ENCODE results near the gene ZNF408. TPM values are rescaled to one million over a fixed set of nuclear protein-coding genes. Genes with fewer than 3 reads are reported as not detected.

Gene ZNF408
- total RNA-seq, 1 experiment from 2014 or later, result 14.0 TPM

DNA sequence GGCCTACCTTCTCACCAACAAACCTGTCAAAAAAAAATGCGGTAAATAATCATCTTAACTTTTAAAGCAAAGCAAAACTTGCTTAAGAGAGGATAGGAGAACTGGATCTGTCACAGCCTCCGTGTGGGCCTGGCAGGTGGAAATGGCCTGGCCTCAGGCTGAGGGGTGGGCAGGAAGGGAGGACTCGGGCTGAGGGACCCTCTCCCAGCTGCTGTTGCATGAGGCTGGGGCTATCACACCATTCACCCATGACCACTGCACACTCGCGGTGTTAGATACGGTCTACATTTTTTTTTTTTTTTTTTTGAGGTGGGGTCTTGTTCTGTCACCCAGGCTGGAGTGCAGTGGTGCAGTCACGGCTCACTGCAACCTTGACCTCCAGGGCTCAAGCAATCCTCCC lies 24.9 kb upstream of the ZNF408 start:
- DNase-seq (ENCODE audit: low read depth), result no peak

DNA sequence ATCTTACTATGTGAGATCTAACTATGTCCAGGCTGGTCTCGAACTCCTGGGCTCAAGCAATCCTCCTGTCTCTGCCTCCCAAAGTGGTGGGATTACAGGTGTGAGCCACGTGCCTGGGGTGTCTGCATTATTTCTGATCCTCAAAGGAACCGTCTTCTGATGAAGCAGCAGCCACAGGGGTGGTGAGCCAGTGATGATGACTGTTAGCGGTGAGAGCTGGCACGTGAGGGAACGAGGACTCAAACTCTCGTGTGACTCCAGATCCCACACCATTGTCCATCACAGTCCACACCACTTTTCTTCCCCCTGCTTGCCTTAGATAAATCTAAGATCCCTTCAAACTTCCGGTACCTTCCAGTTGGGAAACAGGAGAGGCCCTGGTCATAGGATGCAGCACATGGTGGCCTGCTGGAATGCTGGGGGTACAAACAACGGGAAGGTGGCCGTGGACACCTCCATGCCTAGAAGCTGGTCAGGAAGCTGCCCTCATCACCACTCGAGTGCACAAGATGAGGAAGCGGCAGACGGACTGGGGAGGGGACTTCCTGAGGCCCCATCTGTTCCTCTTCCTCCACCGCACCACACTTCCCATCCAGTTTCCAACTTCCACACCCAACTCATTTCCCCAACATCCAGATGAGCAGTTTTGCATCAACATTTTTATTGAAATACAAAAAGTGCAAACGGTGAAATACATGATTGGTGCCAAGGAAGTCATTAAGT lies 24.2 kb upstream of the ZNF408 start:
- DNase-seq (ENCODE audit: low read depth), result no peak

DNA sequence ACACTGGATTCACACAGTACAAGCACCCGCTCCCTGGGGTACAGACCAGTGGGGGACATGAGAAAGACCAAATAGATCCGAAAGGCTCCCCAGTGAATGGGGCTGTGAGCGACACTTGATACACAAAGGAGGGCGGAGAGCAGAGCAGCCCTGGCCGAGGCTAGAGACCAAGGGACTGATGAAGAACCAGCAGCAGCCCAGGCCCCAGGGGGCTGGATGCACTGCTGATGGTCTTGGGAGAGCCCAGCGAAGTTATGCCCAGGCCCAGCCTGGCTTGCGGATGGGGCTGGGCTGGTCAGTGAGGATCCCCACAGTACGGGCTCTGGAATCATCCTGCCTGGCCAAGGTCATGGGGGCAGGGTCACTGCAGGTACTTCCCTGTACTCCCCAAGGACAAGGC lies 23.7 kb upstream of the ZNF408 start:
- DNase-seq (ENCODE audit: low read depth), result no peak

DNA sequence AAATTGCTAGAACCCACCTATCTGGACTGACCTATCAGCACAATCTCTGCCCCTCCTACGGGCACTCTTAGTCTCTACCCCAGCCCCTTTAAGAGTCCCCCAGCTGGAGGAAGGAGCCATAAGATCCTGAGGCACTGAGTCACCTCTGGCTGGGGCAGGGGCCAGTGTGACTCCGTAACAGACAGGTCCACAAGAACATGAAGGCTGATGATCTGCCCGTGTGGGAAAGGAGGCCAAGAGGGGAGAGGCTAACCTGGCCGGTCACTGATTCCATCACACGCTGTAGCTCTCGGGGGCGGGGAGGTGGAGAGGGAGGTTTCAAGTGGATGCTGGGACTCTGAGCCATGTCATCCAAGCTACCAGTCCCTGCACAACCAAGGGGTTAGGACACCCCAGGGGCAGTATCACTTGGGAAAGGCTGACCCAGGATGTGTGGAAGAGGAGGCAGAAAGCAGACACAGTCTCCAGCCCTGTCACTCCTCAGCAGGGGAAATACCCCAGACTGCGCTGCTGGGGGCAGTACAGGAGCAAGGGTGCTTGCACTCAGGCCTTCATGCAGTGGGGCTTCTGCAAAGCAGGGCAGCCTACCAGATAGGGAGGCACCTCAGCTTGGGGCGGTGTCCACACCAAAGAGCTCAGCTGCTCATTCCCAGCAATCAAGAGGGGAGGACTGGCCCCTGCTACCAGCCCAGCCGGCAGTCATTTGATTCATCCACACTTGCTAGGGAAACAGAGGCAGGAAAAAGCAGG lies 22.7 kb upstream of the ZNF408 start:
- no peak for DNase-seq (ENCODE audit: low read depth)

DNA sequence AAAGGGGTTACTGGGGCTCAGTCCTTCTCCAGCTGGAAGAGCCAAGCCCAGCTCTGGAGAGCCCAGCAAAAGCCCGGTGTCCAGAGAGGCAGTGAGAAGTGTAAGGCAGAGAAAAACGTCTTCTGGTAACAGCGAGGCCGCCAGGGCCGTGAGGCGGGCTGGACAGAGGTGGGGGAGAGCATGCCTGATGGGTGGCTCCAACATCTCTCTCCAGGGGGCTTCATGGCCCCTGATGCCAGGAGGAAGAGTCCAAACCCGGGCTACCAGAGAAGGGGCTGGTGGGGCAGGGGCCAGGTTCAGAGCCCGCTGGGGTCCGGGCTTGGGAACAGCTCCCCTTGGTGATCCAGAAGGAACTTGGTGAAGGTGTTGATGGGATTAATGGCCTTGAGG lies 22.1 kb upstream of the ZNF408 start:
- DNase-seq (ENCODE audit: low read depth), result no peak

DNA sequence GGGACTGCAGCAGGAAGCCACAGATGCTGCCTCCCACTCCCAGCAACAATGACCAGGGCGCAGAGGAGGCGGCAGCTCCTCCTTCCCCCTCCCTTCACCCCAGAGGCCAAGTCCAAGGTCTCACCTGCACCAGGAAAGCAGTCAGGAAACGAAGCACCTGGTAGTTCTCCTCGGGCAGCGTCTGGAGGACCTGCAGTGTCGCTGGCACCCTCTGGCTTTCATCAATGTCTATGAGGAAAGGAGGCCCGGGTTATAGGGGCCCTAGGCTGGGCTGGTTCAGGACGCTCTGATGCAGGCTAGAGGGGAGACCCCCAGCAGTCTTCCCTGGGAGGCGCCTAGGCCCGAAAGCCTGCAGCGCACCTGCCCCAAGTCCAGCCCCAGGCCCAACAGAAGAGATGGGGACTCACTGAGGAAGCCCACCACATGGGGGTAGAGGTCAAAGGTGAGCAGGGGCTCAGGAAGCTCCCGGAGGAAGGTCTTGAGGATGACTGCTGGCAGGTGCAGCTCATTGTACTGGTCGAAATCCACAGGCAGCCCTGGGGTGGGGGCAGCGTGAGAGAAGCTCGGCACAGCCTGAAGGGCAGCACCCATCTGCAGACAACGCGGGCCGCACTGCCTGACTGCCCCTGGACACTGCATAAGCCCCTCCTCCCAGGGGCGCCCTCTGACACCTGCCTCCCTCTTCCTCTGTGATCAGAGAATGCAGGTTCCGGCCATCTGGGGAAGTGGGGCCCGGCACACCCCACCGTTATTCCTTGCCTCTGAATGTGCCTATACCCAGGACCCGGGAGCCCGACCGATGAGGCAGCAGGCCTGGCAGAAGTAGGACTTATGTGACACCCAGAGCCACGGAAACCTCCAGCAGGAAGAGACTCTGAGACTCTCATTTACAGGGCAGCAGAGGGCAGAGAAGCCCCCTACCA lies 21.3 kb upstream of the ZNF408 start:
- DNase-seq (ENCODE audit: low read depth), result no peak

DNA sequence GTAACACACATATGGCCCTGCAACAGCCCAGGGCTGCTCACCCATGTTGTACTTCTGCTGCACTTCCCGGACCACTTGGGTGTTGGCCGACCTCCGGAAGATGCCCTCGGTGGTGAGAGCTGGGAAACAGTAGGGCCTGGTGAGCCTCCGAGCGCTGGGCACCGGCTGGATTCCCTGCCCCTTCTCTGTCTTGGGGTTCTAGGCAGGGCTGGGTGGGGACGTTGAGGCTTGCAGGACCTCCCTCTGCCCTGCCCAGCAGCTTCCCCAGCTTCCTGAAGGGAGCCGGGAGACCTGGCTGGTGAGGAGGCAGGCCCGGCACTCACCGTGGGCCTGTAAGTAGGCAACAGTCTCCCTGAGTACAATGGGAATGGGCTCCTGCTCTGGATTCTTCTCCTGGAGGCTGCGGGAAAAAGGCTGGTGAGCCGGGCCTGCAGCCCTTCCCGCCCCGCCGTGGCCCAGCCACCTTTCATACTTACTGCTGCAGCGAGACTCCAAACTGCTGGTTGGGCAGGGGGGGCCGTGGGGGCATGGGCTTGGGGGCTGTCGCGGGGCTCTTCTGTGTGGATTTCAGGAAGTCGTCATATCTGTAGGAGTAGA lies 20.6 kb upstream of the ZNF408 start:
- no peak for DNase-seq (ENCODE audit: low read depth)

DNA sequence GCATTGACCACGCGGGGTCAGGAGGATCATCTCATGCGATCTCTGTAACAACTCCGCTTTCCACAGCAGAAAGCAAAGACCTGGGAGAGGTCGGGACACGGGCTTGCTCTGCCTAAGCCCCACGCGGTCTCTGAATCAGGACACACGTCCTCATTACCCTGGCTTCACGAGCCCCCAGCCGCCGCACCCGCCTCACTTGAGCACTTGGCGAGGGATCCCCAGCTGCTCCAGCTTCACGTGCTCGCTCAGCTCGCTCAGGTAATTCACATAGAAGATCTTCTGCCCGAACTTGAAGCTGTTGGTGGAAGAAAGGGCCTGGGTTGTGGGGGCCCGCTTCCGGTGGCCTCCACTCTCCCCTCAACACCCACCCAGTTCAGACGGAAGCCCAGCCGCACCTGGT lies 20.0 kb upstream of the ZNF408 start:
- DNase-seq (ENCODE audit: low read depth), result no peak

DNA sequence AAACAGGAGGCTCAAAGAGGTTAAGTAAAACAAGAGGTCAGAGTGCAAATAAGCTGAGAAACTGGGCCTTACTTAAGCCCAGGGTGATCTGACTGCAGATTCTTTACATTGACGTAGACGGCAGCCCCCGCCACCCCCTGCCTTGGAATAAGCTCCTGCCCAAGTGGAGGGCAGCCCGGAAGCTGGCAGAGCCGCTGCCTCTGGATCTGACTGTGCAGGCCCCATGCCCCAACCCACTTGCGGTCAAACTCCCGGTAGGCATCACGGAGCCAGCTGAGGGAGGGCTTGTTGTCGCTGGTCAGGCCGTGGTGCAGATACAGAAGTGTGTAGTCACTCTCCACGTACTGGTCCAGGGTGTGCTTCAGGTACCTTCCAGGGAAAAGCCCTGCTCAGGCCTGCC lies 19.0 kb upstream of the ZNF408 start:
- DNase-seq (ENCODE audit: low read depth), result no peak

DNA sequence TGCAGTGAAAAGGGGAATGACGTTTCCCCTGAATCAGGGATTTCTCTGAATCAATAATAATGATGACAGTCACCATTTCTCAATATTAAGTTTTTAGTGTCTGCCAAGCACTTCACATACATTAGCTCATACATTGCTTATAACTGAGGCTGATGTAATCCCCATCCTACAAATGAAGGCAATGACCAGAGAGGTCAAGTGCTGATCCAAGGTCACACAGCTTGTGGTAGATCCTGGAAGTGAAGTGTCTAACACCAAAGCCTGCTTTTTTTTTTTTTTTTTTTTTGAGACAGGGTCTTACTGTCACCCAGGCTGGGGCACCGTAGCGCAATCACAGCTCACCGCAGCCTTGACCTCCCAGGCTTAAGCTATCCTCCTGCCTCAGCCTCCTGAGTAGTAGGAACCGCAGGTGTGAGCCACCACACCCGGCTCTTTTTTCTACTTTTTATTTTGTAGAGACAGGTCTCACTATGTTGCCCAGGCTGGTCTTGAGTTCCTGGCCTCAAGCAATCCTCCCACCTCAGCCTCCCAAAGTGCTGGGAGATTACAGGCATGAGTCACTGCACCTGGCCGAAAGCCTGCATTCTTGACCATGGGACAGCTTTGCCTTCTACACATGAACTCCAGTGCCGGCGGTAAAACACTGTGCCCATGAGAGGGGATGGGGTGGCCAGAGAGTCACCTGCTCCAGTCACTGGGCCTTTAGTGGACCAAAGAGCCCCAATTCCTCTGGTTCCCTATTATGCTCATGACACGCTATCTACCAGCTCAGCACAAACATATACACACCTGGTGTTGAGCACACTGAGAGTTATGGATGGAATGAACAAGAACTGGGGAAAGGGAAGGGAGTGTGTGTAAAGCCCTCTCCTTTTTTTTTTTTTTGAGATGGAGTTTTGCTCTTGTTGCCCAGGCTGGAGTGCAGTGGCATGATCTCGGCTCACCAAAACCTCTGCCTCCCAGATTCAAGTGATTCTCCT lies 17.8 kb upstream of the ZNF408 start:
- DNase-seq (ENCODE audit: low read depth), result no peak

DNA sequence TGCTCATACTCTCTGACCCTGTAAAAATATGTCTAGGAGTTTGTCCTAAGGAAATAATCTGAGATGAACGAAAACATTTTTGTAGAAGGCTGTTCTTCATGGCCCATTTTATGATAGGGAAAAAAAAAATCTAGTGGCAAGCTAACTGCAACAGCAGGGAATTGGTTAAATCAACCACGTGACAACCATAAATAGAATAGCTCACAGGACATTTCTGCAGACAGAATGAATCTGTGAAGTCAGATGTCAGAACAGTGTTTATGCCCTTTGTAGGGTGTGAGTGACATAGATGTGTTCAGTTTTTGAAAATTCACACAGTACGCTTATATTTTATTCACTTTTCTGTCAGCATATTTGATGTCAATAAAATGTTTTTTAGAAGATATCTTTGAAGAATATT lies 16.5 kb upstream of the ZNF408 start:
- no peak for DNase-seq (ENCODE audit: low read depth)

DNA sequence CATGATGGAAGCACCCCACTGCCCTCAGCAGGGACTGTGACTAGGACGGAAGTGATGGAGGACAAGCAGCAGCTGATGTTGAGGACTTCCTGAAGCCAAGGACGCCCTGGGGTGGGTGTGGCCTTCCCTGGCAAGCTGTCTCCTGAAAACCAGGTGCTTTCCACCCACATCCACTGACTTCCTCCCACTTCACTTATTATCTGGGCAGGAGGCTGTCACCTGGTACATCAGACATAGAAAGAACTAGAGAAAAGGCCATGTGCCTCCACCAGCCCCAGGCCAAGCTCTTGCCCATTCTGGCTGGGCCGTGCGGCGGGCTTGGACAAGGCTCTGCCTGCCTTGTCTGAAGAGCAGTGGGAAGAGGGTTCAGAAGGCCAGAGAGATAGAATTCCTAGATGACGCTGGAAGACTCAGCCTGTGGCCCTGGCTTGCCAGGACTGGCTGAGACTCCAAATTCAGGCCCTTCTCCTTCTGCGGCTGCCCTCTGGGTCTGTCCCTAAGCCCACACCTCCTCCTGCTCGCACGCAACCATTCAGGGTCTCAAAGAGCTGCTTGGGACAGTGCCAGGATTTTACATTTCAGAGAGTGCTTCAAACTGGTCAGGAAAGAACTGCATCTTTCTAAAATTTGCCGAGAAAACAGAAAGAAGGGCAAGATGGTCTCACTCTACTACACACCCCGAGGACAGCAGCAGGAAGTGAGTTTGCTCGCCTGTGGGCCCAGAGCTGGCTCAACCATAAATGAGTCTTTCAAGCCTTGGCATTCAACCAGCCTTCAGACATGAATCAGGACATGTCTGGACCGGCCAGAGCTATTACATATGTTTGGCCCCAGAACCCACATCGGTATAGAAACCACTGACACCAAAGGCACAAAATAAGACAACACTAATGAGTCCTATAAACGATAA lies 13.7 kb upstream of the ZNF408 start:
- DNase-seq (ENCODE audit: low read depth), result peak; percentile 71

DNA sequence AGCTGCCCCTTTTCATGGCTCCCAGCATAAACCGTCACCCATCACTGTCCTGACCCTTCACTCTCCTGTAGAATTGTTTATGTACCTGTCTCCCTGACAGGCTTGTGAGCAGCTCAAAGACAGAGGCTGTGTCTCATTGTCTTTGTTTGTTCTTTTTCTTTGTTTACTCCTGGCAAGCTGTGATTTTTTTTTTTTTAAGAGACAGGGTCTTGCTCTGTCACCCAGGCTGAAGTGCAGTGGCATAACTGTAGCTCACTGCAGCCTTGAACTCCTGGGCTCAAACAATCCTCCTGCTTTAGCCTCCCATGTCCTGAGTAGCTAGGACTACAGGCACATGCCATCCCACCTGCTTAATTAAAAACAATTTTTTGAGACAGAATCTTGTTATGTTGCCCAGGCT lies 10.1 kb upstream of the ZNF408 start:
- DNase-seq (ENCODE audit: low read depth), result no peak

DNA sequence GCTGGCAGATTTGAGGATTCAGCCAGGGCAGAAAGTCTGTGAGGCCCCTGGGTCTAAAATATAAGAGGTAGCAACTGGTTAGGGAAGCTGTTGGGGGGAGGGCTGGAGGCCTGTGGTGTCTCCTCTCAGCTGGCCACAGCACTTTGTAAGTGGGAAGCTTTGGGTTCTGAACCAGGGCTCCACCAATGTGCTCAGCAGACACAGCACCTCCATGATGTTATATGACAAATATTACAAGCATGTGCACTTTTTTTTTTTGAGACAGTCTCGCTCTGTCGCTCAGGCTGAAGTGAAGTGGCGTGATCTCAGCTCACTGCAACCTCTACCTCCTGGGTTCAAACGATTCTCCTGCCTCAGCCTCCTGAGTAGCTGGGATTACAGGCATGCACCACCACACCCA lies 8.4 kb upstream of the ZNF408 start:
- DNase-seq (ENCODE audit: low read depth), result no peak

DNA sequence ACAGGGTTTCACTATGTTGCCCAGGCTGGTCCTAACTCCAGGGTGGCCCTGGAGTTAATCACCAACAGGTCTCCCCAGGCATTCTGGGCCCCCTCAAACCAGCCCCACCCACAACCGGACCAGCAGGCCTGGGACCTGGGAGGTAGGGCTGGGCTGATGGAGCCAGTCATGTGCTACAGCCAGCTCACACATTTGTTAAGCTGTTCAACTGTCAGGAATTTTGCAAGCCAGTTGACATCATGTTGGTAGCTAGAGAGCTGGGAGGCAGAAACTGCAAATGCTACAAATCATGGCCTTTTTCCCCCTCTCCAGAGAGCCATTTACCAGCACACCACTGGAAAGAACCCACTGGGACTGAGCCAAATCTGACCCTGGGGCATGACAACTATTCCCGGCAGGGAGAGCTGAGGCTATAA lies 7.2 kb upstream of the ZNF408 start:
- no peak for DNase-seq (ENCODE audit: low read depth)

DNA sequence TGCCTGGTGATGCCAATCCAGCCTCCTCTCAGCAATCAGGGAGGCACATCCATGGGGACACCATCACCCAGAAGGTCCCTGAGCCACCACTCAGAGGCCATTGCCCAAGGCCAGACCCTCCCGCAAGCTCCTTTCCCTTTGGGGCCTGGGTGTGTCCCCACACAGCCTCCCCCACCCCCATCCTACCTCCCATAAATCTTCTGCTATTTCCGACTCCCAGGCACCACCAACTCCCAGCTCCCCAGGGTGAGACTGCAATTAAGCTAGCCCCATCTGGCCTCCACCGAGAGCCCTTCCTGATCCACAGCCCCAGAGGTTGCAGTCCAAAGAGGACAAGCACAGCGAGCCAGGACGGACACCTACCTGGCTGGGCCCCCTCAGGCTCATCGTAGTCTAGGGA lies 6.8 kb upstream of the ZNF408 start:
- no peak for DNase-seq (ENCODE audit: low read depth)

DNA sequence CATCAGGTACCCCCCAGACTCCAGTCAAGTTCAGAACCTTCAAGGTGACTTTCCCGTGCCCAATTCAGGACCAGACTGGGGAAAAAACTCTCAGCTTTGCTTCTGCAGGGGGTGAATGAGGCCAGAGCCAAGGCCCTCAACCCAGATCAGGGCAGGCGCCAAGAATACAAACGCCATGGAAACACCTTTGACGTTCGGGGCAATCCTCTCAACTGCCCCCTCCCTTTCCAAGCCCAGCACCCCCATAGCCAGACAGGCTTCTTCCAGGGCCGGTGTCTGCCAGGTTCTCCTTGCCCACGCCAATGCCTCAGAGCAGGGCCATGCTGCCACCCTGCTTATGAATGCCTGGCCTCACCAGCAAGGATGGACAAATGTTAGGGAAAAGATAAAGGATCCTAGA lies 6.2 kb upstream of the ZNF408 start:
- DNase-seq (ENCODE audit: low read depth), result no peak

DNA sequence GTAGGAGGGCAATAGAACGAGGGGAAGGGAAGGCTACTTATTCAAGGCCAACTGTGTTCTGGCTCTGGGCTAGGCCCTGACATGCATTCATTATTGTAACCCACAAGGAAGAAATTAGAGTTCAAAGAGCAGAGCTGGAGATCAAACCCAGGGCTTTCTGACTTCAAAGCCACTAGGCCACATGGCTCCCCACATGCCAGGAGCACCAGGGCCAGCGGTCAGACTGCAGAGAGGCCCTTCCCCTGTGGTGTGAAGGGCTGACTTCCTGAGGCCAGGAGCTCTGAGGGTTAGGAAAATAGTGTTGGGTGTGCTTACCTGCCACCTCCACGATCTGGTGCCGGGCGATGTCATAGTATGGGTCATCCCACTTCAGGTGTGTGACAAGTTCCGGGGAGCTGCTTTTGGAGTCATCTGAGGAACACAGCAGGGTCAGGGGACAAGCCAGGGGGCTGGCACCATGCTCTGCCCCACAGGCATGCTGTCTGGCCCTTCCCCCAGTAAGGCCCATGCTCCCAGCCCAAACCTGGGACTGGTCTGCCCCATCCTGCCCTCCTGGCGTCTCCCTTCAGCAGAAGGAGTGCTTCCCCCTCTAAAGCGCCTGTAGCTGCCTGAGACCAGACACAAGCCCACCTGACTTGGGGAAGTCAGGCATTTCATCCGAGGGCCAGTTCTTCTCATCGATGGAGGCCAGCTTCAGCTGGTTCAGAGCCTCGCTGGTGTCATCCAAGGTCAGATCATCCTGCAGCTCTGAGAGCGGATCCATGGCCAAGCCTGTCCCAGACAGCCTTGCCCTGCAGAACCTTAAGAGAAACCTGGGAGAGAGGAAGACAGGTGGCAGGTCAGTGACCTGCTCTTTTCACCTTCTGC lies 5.3 kb upstream of the ZNF408 start:
- no peak for DNase-seq (ENCODE audit: low read depth)

DNA sequence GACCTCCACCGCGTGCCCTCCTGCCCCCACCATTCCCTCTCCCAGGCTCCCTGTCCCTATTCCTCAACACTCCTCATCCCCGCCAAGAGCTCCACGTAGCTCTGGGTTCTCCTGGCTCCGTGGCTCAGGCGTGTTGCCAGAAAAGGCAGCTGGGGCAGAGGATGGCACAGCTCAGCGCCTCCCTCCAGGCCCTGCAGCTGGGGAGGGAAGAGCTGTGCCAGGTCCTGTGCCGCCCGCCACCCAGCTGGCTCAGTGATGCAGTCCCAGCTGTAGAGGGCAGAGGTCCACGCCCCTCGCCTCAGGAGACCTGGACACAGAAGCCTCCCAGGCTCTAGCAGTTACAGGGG lies 4.6 kb upstream of the ZNF408 start:
- DNase-seq (ENCODE audit: low read depth), result peak; percentile 35

All from LHCN-M2 (cell line).